ENCODE measurements around the gene BTBD8.

BTBD8 gene

DNA sequence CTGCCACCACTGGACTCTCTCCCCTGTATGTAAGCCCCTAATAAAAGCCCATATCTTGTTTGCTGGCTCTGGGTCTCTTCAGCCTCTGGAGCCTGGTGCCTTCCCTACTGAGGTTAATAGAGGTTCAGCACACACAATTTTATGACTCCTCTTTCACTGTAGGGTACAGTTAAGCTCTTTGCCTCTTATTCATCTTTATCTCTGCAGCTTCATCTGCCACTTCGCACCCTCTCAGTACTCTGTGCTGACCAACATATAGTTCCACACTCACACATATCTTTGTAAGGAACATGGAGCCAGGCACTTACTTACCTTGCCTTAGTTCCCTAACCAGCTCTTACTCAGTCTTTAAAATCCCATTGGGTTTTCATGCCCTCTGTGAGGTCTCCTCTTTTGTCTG lies 4.5 kb downstream of the BTBD8 start:
- Histone ChIP-seq H3K4me3 (replicated peaks; ENCODE audit: low read depth, low read length) (no peak overlapping the region), H3K27me3 (replicated peaks; ENCODE audit: control insufficient read depth, insufficient read depth, low read length) (no peaks in the 10 kb centered on the region), H3K36me3 (ENCODE audit: control insufficient read depth, insufficient read depth, low read length) (no peaks in the 10 kb centered on the region)
- DNase-seq (ENCODE audit: extremely low read depth, insufficient read length) = no peak
- TF ChIP-seq, protein P1, sequence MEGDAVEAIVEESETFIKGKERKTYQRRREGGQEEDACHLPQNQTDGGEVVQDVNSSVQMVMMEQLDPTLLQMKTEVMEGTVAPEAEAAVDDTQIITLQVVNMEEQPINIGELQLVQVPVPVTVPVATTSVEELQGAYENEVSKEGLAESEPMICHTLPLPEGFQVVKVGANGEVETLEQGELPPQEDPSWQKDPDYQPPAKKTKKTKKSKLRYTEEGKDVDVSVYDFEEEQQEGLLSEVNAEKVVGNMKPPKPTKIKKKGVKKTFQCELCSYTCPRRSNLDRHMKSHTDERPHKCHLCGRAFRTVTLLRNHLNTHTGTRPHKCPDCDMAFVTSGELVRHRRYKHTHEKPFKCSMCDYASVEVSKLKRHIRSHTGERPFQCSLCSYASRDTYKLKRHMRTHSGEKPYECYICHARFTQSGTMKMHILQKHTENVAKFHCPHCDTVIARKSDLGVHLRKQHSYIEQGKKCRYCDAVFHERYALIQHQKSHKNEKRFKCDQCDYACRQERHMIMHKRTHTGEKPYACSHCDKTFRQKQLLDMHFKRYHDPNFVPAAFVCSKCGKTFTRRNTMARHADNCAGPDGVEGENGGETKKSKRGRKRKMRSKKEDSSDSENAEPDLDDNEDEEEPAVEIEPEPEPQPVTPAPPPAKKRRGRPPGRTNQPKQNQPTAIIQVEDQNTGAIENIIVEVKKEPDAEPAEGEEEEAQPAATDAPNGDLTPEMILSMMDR (IDR thresholded peaks at IDR 0.05; ENCODE audit: insufficient read depth, low read length, poor library complexity, severe bottlenecking) = no peak

DNA sequence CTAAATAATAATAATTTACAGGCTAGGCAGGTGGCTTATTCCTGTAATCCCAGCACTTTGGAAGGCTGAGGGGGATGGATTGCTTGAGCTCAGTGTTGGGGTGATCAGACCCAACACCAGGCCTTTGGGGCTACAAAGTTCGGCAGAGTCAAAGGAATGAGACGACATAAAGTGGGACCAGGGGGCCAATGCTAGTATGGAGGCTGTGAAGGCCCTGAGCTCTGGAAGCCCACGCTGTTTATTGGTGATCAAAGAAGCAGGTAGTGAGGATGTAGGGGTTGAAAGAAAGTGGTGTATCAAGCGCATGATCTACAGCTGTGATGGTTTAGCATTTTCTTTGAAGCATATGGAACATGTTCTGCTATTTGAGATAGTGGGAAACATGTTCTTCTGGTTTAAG lies 5.6 kb downstream of the BTBD8 start:
- Histone ChIP-seq H3K4me3 (replicated peaks; ENCODE audit: low read depth, low read length) (no peak overlapping the region), H3K27me3 (replicated peaks; ENCODE audit: control insufficient read depth, insufficient read depth, low read length) (no peaks in the 10 kb centered on the region), H3K36me3 (ENCODE audit: control insufficient read depth, insufficient read depth, low read length) (no peaks in the 10 kb centered on the region)
- TF ChIP-seq, protein P1 (IDR thresholded peaks at IDR 0.05; ENCODE audit: insufficient read depth, low read length, poor library complexity, severe bottlenecking) = no peak
- DNase-seq (ENCODE audit: extremely low read depth, insufficient read length) = no peak

DNA sequence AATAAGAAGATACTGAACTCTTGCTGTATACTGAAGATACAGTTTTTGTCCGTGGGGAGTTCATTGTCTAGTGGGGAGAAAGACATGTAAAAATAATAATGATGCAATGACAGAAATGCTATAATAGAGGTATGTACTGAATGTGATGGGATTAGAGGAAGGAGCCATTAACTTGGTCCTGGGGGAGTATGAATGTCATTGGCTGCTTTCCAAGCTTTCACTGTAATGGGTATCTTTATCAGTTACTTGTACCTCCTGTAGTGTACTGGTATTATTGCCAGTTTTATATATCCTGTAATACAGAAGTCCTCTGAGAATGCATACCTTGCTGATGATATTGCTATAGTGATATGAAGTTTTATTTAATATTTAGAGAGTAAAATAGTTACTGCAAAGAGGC lies 7.4 kb downstream of the BTBD8 start:
- DNase-seq (ENCODE audit: extremely low read depth, insufficient read length) = no peak

DNA sequence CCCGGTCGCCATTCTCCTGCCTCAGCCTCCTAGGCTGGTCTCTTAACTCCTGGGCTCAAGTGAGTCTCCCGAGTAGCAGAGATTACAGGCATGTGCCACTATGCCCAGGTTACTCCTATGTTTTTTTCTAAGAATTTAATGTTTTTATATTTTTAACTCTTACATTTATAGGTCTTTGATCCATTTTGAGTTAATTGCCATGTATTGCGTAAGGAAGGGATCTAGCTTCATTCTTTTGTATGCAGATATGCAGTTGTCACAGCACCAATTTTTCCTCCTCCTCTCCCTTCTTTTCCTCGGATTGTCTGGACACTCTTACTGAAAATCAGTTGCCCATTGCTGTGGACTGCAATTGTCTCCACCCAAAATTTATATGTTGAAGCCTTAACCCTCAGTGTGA lies 11.5 kb downstream of the BTBD8 start:
- Histone ChIP-seq H3K4me3 (replicated peaks; ENCODE audit: low read depth, low read length) (no peak overlapping the region), H3K36me3 (ENCODE audit: control insufficient read depth, insufficient read depth, low read length) (no peaks in the 10 kb centered on the region), H3K27me3 (replicated peaks; ENCODE audit: control insufficient read depth, insufficient read depth, low read length) (no peaks in the 10 kb centered on the region)
- TF ChIP-seq, protein P1 (IDR thresholded peaks at IDR 0.05; ENCODE audit: insufficient read depth, low read length, poor library complexity, severe bottlenecking) = no peak
- no peak for DNase-seq (ENCODE audit: extremely low read depth, insufficient read length)

More for the DNA sequence above, 7.4 kb downstream of the BTBD8 start:
- no peaks in the 10 kb centered on the region for H3K36me3 ChIP-seq (ENCODE audit: control insufficient read depth, insufficient read depth, low read length)
- TF ChIP-seq, protein P1 (IDR thresholded peaks at IDR 0.05; ENCODE audit: insufficient read depth, low read length, poor library complexity, severe bottlenecking) = no peak
- H3K27me3 ChIP-seq (replicated peaks; ENCODE audit: control insufficient read depth, insufficient read depth, low read length) = no peaks in the 10 kb centered on the region
- H3K4me3 ChIP-seq (replicated peaks; ENCODE audit: low read depth, low read length) = no peak overlapping the region

DNA sequence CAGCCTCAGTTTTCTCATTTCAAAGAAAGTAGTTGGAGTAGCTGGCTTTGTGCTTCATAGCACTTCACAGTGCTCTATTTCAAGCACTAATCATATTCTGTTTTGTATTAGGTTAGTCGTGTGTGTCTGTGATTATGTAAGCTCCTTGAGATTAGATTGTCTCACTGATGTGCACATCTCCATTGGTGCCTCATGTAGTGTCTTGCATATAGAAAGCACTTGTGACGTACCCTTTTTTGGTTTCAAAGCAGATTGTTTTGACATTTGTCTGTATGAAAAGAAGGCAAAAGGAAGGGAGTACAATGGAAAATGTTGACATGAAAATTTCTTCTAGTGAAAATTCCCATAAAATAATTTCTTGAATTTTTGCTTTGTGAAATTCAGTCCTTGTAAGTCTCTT lies 13.9 kb downstream of the BTBD8 start:
- Histone ChIP-seq H3K4me3 (replicated peaks; ENCODE audit: low read depth, low read length) (no peak overlapping the region), H3K27me3 (replicated peaks; ENCODE audit: control insufficient read depth, insufficient read depth, low read length) (no peaks in the 10 kb centered on the region), H3K36me3 (ENCODE audit: control insufficient read depth, insufficient read depth, low read length) (no peaks in the 10 kb centered on the region)
- no peak for DNase-seq (ENCODE audit: extremely low read depth, insufficient read length)
- TF ChIP-seq, protein P1 (IDR thresholded peaks at IDR 0.05; ENCODE audit: insufficient read depth, low read length, poor library complexity, severe bottlenecking) = no peak

DNA sequence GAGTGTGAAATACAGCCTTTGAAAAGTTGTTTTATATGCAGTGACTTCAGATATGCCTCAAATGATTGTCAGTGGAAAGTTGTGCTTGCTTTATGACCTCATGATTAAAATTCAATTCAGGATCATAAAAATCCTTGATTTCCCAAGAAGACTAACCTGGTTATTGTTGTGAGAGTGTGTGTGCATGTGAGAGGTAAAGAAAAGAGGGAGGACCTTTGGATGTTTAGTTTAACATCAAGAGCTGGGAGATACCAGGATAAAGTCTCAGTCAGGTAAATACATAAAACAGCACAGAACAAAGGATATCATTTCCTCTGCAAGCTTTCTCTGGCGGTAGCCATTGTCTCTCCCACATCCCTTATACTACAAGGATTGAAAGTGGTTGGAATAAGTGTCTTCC lies 14.4 kb downstream of the BTBD8 start:
- H3K4me3 ChIP-seq (replicated peaks; ENCODE audit: low read depth, low read length) = no peak overlapping the region
- no peaks in the 10 kb centered on the region for H3K36me3 ChIP-seq (ENCODE audit: control insufficient read depth, insufficient read depth, low read length)
- no peak for DNase-seq (ENCODE audit: extremely low read depth, insufficient read length)
- no peaks in the 10 kb centered on the region for H3K27me3 ChIP-seq (replicated peaks; ENCODE audit: control insufficient read depth, insufficient read depth, low read length)
- TF ChIP-seq, protein P1 (IDR thresholded peaks at IDR 0.05; ENCODE audit: insufficient read depth, low read length, poor library complexity, severe bottlenecking) = no peak
